GM19463 (cell line): ENCODE data around the gene AKTIP.
A peak's percentile ranks its signal among the peaks of the same experiment; 100 is the strongest.
"Not testable (repeated sequence)": the region's sequence is repeated elsewhere in the genome, so short reads cannot be mapped to it uniquely, and the experiment has no call there.

Experiments used
- ATAC-seq: cut with Tn5 transposase; IDR thresholded peaks from one replicate; pipeline ENCODE4 v1.9.1; 2021; ENCODE audit warnings: mild to moderate bottlenecking, moderate library complexity; ENCODE audit not compliant: unreplicated experiment

Gene AKTIP

DNA sequence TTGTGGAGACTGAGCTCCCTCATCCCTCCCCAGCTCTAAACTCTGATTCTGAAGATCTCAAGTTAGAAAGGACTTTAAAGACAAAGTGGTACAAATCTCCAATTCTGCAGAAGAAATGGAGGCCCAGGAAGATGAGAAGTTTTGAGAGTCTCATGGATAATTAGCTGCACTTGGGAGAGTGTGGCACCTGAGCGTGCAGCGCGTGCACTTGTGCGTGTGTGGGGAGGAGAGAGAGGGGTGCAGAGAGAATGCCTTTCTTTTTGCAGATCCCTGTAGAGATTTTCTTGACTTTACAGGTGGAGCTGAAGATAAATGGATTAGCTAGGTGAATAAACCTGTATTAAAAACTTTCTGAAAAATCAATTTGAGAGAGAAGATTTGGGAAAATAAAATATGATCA lies 14.8 kb upstream of the AKTIP start:
- ATAC-seq = no peak

DNA sequence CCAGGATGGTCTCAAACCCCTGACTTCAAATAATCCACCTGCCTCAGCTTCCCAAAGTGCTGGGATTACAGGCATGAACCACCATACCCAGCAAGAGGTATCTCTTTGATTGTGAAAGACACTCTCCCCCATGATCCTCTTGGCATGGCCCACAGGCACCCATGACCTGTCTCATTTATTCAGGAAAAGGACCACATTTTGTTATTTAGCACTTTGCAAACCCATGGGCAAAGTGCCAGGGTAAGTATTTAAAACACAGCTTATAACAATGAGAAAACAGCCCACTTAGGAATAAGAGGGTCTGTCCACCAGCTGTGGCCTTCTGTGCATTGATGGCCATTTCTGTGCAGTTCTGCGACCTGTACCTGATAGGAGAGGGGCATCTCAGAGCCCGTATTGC lies 12.8 kb upstream of the AKTIP start:
- no peak for ATAC-seq

DNA sequence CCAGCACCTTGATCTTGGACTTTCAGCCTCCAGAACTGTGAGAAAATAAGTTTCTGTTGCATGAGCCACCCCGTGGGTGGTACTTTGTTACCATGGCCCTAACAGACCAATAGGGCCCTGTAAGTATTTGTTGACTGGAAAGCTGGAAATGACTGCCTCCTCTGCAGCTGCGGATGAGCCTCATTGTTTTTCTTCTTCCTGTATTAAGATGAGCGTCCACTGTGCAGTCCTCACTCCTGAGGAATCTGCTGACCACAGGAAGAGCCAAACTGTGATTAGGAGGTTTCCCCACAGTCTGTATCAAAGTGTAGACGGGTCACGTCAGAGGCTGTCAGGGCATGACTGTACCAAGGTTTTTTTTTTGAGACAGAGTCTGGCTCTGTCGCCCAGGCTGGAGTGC lies 12.2 kb upstream of the AKTIP start:
- no peak for ATAC-seq

DNA sequence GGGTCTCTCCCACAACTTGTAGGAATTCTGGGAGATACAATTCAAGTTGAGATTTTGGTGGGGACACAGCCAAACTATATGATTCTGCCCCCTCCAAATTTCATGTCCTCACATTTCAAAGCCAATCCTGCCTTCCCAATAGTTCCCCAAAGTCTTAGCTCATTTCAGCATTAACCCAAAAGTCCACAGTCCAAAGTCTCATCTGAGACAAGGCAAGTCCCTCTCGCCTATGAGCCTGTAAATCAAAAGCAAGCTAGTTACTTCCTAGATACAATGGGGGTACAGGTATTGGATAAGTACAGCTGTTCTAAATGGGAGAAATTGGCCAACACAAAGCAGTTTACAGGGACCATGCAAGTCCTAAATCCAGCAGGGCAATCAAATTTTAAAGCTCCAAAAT lies 9.8 kb upstream of the AKTIP start:
- not testable (repeated sequence) for ATAC-seq

DNA sequence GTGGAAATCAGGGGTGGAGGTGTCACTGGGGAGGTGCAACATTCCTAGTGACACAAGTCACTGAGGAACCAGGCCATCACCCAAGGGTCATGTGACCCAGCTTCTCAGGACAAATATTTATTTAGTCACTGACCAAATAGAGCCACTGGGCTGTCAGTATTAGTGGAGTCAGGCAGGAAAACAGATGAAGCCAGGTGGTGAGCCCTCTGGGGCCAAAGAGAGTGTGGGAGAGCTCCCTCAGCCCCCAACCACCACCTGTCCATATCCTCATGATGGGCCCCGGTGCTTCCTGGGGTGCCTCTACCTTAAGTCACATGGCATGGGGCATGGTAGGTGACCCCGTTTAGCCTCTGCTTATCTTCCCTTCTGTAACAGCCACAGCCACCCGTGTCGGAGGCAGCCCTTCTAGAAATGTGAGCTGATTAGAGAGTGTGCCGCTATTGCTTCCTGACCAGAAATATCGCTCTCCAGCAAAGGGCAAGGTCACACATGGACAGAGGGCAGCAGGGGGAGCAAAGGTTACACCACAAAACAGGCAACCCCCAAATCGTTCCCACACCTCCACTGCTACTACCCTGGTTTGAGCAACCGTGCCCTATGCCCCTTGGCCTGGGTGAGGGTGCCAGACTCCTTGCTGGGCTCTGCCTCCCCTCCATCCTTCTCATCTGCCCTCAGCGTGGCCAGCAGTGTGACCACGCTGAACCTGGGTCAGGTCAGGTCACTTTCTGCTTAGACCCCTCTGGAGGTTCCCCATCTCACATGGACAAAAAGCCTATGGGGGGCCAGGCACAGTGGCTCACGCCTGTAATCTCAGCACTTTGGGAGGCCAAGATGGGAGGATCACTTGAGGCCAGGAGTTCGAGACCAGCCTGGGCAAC lies 8.6 kb upstream of the AKTIP start:
- ATAC-seq = no peak

DNA sequence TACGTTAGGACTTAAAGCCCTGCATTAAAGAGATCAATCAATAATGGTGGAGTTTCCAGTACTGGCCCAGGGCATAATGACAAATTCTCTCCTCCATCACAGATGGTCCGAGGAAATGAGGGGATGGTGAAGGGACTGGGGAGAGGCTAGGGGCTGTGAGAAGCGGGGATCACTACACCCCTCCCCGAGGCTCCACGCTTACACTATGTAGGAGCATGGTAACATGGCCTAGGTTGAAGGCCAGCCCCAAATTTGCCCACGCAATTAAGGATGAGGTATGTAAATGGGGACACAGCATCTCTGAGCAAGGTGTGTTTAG lies 8.0 kb upstream of the AKTIP start:
- no peak for ATAC-seq

DNA sequence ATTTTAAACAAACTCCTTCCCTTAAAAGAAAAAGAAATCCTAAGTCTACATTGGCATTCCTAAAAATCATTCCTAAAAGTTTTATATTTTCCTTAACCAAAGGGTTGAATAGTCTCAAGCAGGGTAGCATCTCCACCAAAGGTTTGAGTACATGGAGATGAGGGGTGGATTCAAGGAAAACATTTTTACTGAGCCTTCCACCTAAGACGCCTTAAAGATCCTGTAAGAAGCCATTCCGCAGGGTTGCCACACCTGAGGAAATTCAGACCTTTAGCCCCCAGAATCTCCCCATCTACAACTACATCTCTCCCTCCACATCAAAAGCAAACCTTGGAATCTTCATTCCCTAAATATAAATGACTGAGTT lies 7.7 kb upstream of the AKTIP start:
- ATAC-seq = no peak

DNA sequence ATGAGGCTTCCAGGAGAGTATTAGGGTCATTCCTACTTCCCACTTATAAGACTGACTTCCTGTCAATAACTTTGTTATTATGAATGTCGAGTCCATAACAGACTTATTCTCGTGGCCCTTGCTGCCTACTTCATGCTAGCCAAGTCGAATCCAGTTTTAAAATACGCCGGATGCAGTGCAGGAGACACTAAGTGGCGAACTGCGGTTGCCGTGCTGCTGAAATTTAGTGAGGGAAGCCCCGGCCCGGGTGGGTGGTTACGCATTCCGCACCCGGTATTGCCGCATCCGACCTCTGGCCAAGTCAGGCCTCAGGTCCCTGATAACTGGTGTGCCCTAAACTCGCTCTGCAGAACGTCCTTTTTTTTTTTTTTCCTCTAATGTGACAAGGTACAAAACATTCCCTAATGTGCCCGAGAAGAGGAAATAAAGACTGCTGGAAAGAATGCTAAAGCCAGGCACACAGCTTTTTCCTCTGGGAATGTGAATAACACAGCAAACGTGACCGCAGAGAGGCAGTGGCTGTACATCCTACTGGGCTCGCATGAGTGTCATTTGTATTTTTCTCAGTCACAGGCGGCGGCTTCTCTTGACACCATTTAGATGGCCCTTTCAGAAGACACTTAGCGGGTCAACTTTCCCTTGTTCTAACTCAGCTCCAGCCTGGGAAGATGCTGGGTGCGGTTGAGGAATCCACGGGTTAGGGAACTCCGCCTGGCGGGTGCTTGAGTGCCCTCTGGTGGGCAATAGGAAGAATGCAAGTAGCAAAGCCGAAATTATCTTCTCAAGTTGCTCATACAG lies 7.1 kb upstream of the AKTIP start:
- ATAC-seq = peak; percentile 65

DNA sequence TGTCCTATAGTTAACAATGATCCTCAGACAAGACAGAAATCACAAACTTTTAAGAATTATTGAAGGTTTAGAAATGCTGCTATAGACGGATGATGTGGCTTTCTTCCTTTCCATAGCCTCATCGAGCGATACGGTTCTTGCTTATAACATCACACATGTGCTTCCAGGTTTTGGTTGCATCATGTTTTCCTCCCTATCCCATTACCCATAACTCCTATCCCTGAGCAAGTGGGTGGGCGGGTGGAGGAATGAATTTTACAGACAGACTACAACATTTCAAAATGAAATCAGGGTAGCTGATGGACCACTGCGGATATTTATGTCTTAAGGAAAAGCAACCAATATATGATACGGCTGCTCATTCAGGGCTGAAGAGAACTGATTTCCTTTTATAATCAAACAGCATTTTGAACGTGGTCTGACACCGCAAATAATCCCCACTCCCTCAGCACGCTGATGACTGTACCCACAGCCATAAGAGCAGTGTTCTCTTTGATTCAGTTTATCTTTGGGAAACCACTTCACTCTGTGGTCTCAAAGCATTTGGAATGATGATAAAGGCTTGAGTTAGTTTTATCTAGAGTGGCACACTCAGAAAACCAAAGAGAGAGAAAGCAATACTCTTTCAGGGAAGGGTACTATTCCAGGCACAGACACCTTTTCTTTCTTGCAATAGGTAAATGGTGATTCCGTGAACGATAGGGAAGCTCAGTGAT lies 4.6 kb upstream of the AKTIP start:
- ATAC-seq = no peak

DNA sequence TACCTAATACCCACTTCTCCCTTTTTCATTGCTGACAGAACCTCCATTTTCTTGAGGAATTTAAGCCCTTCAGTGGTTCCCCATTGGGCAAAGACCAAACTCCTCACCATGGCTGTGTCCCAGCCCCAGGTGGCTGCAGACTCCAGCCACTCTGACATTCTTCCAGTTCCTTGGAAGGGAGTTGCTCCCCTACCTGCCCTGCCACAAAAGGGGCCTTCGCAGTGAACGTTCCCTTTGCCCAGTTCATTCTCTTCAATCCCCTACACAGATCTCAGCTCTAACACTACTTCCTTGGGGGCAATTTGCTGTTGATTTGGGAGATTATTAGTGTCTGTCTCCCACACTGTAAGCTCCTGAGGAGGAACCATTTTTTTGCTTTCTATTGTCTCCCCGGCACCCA lies 3.2 kb upstream of the AKTIP start:
- no peak for ATAC-seq

DNA sequence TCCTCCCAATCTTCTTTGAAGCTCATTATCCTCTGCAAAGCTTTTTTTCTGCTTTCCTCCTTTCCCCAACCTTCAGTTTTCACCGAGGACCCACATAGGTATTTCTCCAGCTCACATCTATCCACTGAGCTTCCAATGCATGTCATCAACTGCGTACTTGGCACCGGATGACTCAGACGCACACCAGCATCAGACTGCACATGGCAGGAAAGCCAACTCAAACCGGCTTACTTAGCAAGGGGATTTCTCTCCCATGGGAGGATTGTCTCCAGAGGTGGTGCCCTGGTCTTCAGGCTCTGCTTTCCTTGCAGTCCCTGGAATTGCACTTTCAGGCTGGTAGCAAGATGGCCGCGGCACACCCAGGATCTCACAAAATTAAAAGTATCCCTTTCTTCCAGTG lies 1.7 kb upstream of the AKTIP start:
- ATAC-seq = no peak

DNA sequence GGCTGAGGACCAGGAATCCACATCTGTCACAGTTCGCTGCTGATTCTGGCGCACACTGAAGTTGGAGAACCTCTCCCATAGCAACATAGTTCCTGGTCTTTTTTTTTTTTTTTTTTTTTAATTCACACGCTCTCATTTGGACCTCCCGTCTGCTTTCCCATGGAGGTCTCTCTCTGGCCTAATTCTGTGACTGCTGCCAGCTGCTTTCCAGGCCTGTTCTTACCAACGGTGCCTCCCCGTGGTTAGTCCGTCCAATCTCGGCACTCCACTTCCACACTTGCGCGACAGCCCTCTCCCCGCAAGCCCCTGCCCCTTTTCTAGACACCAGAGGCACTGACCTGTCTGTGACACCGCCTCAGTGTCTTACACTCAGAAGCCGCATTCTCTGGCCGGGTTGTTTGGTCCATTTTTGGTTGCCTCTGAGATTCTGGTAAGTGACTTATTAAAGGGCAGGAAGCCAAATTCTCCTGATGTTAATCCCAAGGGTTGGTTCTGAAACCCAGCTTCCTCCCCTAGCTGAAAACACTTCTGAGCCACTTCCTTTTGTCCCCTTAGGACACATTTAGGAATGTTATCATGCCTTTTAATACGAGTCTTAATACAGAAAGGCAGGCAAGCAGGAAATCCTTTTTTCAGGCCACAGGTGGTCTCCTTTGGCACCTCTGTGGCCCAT lies 1.1 kb upstream of the AKTIP start:
- no peak for ATAC-seq

DNA sequence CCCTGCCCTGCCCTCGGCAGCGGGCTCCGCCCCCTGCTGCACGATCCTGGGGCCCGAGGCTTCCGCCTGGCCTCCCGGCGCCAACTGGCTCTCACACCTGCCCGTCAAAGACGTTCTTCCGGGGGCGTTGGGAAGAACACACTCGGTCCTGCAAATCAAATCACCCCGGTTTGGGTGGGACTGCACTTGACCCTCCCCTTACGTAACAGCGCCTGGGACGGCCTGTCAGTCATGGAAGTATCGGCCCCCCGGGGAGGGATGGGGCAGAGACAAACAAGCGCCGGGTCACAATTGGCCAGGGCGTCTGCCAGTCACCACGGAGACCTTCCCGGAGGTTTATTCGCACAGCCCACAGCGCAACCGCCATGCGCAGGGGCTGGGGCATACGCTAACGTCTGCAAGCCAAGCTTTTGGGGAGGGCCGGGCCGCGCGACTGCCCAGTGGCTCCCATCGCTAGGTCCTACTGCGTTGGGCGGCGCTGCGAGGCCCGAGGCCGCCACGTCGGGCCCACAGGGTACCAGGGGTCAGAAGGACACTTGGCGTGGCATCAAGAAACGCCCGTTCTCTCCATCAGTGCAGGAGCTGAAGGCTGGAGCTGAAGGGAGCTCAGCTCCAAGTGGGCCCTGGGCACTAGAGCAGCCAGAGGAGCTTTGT lies 388 bp upstream of the AKTIP start:
- ATAC-seq = peak; percentile 93

DNA sequence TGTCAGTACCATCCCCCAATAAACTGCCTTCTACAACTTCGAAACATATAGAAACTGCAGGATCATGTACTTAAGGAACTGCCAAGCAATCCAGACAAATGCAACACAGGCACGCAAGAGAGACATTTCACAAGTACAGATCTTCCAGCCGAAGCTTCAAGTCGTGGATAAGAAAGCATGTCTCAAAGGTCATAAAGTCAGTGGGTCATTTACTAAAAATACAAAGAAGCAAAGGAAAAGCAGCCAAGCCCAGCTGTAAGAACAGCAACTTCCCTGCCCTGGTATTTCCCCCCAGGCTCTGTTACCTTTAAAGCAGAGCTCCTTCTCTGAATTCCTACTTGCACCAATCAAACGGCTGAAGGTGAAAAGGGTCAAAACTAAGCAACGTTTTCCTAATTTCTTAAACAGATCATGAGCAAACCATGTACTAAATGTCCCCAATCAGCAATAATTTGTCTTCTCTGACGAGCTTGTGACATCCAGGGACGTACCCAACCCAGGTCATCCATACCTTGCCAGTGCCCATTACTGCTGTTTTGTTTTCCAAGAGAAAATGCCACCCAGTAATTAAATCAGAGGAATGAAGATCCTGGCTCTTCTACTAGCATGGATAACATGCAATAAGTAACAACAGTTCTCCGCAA lies 1.7 kb downstream of the AKTIP start:
- ATAC-seq = no peak

DNA sequence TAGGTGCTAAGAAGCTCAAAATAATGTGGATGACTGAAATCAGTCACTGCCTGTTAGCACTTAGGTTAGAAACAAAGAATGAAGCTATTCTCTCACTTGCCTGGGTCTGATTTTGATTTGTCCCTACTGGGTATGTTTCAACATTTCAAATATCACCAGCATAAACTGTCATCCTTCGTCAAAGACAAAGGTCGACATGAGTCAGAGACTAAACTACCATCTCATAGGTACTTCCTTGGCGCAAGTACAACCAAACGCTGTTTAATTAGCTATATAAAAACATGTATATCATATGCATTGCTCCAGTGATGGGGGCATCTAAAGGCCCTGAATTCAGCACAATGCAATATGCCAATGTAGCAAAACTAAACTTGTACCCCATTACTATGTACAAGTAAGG lies 4.0 kb downstream of the AKTIP start:
- ATAC-seq = no peak

DNA sequence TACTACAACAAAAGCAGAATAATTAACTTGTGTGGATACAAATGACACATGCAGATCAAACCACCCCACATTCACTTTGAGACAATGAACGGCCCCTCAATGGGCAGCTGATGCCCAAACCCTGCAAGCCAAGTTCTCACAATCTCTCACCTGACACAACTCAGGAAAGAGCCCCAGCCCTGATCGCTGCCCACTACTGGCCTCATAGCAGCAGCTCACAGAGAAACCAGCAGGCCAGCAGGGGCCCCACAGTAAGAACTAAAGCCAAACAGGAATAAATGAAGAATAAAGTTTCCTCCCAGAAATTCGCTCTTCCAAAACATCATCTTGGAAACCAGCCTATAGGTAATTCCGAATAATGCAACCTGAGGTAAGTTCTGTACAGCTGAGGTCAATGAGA lies 7.7 kb downstream of the AKTIP start:
- no peak for ATAC-seq

DNA sequence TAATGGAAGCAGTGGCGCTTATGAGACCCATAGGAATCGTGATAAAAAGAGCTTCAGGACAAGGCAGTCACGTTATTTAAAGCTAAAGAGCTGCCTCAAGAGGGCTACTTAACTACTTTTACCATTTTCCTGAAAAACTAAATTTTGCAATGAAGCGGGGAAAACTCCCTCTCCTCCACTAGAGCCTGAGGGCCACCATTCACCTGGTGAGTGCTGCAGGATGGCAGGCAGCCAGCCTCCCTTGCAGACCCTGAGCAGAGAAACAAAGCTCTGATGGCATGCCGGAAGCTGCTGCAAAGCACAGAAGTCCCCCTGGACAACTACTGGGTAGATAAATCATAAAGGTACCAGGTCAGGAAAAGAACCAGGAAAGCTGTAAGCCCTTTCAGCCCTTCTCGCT lies 8.4 kb downstream of the AKTIP start:
- ATAC-seq = no peak

DNA sequence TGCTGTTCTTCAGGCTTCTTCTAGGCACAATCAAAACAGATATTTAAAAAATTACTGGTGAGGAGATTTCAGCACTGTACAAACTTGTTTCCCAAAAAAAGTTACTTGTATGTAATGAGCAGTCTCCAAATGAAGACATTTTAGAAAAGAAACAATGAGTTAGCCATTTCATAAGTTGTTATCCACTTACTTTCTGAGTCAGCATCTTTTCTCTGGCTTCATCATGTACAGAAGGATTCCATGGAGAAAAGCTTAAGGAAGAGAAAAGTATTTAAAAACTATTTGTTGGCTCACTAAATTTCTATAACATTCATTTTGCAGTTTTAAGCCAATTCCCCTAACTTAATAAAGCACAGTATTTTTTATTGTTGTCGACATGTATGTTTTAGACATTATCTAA lies 10.5 kb downstream of the AKTIP start:
- no peak for ATAC-seq

DNA sequence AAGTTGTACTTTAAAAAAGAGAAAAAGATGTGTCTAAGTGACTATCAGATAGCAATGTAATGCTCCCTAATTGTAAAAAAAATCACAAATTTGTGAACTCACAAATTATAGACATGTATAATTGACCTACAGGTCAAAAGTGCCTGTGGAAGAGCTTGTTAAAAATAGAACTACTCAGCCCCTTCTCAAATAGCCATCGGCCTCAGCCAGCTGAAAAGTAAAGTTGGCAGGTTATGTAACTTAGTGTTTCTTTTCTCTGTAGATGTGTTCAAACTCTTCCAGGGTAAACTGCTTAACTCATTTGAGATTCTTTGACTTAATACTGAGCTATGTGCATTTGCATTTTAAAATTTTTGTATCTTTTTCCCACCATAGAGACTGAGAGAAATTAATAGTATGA lies 13.3 kb downstream of the AKTIP start:
- no peak for ATAC-seq

DNA sequence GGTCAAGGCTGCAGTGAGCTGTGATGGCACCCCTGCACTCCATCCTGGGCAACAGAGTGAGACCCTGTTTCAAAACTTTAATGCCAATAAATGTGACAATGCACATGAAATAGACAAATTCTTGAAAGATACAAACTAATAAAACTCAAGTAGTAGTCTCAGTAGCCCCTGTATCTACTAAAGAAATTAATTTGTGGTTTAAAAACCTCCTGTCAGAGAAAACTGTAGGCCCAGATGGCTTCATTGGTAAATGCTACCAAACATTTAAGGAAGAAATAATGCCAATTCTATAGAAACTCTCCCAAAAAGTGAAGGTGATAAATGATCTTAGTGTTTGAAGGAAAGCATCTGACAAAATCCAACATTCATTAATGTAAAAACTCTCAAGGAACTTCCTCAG lies 16.8 kb downstream of the AKTIP start:
- ATAC-seq = no peak
